HG03064 (cell line): Measurements from ENCODE around the gene MARCKS.
"Not testable (repeated sequence)": the region's sequence is repeated elsewhere in the genome, so short reads cannot be mapped to it uniquely, and the experiment has no call there.

ENCODE experiments used
- ATAC-seq: cut with Tn5 transposase; IDR thresholded peaks from one replicate; pipeline ENCODE4 v1.9.1; 2021; ENCODE audit warnings: low read depth; ENCODE audit not compliant: unreplicated experiment

MARCKS gene

GRCh38 chr6:113882336-113883022 is 25.3 kb downstream of the MARCKS start:
- ATAC-seq: no peak

- ATAC-seq: no peak
These were observed 26.9 kb downstream of the MARCKS start for GRCh38 chr6:113884011-113884410.

GRCh38 chr6:113886512-113886911 is 29.4 kb downstream of the MARCKS start:
- no peak for ATAC-seq

GRCh38 chr6:113888493-113888892 is 31.3 kb downstream of the MARCKS start:
- no peak for ATAC-seq

GRCh38 chr6:113888956-113889630 is 31.9 kb downstream of the MARCKS start:
- ATAC-seq: no peak

- no peak for ATAC-seq
These were observed 36.3 kb downstream of the MARCKS start for GRCh38 chr6:113893451-113893850.

GRCh38 chr6:113893866-113894265 is 36.7 kb downstream of the MARCKS start:
- no peak for ATAC-seq

- ATAC-seq: no peak
These were observed 37.8 kb downstream of the MARCKS start for GRCh38 chr6:113894712-113895674.

GRCh38 chr6:113901482-113901881 is 44.3 kb downstream of the MARCKS start:
- ATAC-seq: no peak

GRCh38 chr6:113903666-113904330 is 46.7 kb downstream of the MARCKS start:
- no peak for ATAC-seq

GRCh38 chr6:113907102-113907815 is 50.1 kb downstream of the MARCKS start:
- ATAC-seq: no peak

- no peak for ATAC-seq
These were observed 51.7 kb downstream of the MARCKS start for GRCh38 chr6:113908801-113909200.

GRCh38 chr6:113909224-113909856 is 52.2 kb downstream of the MARCKS start:
- peak; percentile 61 for ATAC-seq

GRCh38 chr6:113910285-113910684 is 53.1 kb downstream of the MARCKS start:
- not testable (repeated sequence) for ATAC-seq
